ENCODE measurements around the gene WNT3. TPM values are rescaled to one million over a fixed set of nuclear protein-coding genes. Genes with fewer than 3 reads are reported as not detected.

The WNT3 gene
- total and polyA plus RNA-seq, 2 of the 8 experiments (the other 6 are each of a cell fraction or from before 2014, with no cell fraction given), result 0.56 to 2.0 TPM

DNA sequence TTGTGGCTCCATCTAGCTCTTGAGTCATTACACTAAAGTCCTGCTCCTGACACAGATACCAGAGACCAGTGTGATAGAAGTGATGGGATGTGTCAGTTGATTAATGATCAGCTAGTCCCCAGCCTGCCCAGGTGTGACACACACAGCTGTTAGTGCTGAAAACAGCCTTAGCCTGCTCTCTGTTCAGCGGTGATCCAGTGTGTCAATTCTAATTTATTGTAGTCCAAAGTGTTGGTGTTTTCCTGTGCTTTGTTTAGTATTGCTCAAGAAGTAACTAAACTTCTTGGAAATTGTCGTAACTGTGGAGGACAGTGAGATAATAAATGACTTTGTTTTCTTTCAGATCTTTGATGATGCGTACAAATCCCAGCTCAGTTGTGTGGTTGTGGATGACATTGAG is 92.3 kb downstream of the WNT3 start (continued):
- TF ChIP-seq, protein P1, sequence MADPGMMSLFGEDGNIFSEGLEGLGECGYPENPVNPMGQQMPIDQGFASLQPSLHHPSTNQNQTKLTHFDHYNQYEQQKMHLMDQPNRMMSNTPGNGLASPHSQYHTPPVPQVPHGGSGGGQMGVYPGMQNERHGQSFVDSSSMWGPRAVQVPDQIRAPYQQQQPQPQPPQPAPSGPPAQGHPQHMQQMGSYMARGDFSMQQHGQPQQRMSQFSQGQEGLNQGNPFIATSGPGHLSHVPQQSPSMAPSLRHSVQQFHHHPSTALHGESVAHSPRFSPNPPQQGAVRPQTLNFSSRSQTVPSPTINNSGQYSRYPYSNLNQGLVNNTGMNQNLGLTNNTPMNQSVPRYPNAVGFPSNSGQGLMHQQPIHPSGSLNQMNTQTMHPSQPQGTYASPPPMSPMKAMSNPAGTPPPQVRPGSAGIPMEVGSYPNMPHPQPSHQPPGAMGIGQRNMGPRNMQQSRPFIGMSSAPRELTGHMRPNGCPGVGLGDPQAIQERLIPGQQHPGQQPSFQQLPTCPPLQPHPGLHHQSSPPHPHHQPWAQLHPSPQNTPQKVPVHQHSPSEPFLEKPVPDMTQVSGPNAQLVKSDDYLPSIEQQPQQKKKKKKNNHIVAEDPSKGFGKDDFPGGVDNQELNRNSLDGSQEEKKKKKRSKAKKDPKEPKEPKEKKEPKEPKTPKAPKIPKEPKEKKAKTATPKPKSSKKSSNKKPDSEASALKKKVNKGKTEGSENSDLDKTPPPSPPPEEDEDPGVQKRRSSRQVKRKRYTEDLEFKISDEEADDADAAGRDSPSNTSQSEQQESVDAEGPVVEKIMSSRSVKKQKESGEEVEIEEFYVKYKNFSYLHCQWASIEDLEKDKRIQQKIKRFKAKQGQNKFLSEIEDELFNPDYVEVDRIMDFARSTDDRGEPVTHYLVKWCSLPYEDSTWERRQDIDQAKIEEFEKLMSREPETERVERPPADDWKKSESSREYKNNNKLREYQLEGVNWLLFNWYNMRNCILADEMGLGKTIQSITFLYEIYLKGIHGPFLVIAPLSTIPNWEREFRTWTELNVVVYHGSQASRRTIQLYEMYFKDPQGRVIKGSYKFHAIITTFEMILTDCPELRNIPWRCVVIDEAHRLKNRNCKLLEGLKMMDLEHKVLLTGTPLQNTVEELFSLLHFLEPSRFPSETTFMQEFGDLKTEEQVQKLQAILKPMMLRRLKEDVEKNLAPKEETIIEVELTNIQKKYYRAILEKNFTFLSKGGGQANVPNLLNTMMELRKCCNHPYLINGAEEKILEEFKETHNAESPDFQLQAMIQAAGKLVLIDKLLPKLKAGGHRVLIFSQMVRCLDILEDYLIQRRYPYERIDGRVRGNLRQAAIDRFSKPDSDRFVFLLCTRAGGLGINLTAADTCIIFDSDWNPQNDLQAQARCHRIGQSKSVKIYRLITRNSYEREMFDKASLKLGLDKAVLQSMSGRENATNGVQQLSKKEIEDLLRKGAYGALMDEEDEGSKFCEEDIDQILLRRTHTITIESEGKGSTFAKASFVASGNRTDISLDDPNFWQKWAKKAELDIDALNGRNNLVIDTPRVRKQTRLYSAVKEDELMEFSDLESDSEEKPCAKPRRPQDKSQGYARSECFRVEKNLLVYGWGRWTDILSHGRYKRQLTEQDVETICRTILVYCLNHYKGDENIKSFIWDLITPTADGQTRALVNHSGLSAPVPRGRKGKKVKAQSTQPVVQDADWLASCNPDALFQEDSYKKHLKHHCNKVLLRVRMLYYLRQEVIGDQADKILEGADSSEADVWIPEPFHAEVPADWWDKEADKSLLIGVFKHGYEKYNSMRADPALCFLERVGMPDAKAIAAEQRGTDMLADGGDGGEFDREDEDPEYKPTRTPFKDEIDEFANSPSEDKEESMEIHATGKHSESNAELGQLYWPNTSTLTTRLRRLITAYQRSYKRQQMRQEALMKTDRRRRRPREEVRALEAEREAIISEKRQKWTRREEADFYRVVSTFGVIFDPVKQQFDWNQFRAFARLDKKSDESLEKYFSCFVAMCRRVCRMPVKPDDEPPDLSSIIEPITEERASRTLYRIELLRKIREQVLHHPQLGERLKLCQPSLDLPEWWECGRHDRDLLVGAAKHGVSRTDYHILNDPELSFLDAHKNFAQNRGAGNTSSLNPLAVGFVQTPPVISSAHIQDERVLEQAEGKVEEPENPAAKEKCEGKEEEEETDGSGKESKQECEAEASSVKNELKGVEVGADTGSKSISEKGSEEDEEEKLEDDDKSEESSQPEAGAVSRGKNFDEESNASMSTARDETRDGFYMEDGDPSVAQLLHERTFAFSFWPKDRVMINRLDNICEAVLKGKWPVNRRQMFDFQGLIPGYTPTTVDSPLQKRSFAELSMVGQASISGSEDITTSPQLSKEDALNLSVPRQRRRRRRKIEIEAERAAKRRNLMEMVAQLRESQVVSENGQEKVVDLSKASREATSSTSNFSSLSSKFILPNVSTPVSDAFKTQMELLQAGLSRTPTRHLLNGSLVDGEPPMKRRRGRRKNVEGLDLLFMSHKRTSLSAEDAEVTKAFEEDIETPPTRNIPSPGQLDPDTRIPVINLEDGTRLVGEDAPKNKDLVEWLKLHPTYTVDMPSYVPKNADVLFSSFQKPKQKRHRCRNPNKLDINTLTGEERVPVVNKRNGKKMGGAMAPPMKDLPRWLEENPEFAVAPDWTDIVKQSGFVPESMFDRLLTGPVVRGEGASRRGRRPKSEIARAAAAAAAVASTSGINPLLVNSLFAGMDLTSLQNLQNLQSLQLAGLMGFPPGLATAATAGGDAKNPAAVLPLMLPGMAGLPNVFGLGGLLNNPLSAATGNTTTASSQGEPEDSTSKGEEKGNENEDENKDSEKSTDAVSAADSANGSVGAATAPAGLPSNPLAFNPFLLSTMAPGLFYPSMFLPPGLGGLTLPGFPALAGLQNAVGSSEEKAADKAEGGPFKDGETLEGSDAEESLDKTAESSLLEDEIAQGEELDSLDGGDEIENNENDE (IDR thresholded peaks at IDR 0.05; ENCODE audit: insufficient replicate concordance, low read length), result no peak
- TF ChIP-seq ZNF274 (IDR thresholded peaks at IDR 0.05; ENCODE audit: borderline replicate concordance, extremely low read depth, low read length), result no peak
- no peak for TF ChIP-seq POLR2AphosphoS5 (IDR thresholded peaks at IDR 0.05; ENCODE audit: low read depth, low read length)
- no peak for TF ChIP-seq CEBPB (IDR thresholded peaks at IDR 0.05; ENCODE audit: low read depth, low read length)

All from H1 (cell line).